GM12873 (cell line): ENCODE data around the gene MAD1L1.

Experiments used
- TF ChIP-seq, protein P1 (sequence below): IDR thresholded peaks from 2 replicates; pipeline ENCODE4 v1.5.1; 2012; ENCODE audit warnings: low read depth, mild to moderate bottlenecking, moderate library complexity, low read length, control low read depth; ENCODE audit not compliant: insufficient read depth; ENCODE audit errors: missing control alignments

MAD1L1 gene

GRCh38 chr7:2054927-2055326 is 177.8 kb downstream of the MAD1L1 start:
- TF ChIP-seq, protein P1, sequence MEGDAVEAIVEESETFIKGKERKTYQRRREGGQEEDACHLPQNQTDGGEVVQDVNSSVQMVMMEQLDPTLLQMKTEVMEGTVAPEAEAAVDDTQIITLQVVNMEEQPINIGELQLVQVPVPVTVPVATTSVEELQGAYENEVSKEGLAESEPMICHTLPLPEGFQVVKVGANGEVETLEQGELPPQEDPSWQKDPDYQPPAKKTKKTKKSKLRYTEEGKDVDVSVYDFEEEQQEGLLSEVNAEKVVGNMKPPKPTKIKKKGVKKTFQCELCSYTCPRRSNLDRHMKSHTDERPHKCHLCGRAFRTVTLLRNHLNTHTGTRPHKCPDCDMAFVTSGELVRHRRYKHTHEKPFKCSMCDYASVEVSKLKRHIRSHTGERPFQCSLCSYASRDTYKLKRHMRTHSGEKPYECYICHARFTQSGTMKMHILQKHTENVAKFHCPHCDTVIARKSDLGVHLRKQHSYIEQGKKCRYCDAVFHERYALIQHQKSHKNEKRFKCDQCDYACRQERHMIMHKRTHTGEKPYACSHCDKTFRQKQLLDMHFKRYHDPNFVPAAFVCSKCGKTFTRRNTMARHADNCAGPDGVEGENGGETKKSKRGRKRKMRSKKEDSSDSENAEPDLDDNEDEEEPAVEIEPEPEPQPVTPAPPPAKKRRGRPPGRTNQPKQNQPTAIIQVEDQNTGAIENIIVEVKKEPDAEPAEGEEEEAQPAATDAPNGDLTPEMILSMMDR, result no peak

DNA sequence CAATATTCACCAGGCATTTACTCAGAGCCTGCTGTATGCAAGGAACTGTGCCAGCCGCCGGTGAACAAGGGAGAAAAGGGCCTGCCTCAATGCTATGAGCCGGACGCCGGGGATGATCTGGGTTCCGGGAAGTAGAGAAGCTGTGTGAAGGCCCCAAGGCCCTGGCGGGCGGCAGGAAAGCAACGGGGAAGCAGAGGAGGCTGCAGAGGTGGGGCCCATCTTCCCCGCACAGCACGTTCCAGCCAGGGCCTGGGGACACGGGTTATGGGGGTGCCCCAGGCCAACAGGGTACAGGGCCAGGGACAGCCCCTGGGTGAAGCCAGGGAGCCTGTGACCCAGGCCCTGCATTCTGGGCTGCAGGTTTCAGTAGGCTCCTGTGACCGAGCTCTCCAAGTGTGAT is 179.3 kb downstream of the MAD1L1 start:
- TF ChIP-seq, protein P1, result no peak

GRCh38 chr7:2052657-2053048 is 180.1 kb downstream of the MAD1L1 start:
- TF ChIP-seq, protein P1, result no peak

DNA sequence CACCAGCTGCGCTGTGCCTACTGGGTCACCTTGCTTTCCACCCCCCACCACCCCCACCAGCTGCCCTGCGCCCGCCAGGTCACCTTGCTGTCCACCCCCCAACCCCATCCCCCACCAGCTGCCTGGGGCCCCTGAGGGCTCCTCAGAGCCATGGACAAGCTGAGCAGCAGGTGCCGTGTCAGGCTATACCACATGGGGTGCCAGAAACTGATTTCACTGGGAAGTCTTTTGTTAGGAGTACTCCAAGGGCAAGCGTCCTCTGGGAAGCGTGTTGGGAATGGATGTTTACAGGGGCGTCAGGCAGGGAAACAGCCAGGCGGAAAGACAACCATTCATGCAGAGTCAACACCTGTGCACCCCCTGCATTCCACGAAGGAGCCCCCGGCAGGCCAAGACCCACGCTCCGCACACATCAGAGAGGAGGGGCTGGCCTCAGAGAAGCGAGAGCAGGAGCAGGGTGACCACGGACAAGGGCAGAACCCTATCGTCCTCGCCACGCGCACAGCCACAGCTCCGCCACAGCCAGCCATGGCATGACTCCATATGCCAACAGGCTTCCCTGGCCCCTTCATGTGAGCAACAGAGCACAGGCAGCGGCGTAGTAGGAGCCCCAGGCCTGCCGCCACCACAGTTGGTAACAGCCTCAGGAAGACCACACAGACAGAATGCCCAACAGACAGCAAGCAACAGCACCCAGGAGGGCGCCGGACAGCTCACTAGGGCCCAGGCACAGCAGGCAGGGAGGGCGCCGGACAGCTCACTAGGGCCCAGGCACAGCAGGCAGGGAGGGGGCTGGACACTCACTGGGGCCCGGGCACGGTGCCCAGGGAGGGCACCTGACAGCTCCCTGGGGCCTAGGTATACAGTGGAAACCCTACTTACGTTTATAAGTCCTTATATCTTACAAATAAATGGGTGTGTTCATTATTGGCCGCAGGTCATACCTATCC is 180.8 kb downstream of the MAD1L1 start:
- TF ChIP-seq, protein P1, result no peak

DNA sequence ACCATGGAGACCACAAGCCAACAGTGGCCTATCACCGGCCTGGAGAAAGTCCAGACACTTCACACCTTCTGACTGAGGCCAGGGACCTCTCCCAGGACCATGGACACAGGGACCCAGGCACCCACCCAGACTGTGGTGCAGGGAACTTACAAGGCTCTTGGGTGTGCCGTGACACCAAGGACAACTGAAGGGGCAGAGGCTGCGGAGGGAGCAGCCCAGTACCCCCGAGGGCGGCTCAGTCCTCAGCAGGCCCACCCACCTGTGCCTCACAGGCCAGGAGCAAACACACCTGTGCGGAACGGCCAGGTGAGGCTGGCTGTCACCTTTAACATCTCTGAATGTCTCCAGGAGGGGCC is 182.3 kb downstream of the MAD1L1 start:
- TF ChIP-seq, protein P1, result no peak

DNA sequence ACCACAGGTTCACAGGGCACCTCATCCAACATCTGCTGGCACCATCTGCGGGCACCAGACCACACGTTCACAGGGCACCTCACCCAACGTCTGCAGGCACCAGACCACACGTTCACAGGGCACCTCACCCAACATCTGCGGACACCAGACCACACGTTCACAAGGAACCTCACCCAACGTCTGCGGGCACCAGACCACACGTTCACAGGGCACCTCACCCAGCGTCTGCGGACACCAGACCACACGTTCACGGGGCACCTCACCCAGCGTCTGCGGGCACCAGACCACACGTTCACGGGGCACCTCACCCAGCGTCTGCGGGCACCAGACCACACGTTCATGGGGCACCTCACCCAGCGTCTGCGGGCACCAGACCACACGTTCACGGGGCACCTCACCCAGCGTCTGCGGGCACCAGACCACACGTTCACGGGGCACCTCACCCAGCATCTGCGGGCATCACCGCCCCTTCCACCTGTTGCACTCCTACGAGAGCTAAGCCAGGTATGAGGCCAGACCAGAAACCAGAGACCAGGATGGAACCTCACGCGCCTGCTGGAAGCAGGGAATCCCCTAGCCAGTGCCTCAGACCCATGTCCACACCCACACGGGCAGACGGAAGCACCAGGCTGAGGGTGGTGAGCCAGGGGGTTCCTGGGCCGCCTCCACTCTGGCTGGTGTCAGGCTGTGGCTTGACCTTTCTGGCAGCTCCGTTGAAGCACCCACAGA is 182.8 kb downstream of the MAD1L1 start:
- TF ChIP-seq, protein P1, result no peak

GRCh38 chr7:2049111-2049781 is 183.5 kb downstream of the MAD1L1 start:
- TF ChIP-seq, protein P1, result no peak
